SK-N-SH (cell line): ENCODE measurements around the gene MEPCE. TPM values are rescaled to one million over a fixed set of nuclear protein-coding genes. Genes with fewer than 3 reads are reported as not detected.
"Not testable (repeated sequence)": the region's sequence is repeated elsewhere in the genome, so short reads cannot be mapped to it uniquely, and the experiment has no call there.

ENCODE experiments used
- CTCF ChIA-PET: fragments of 300-600, 350-600 bp; formaldehyde crosslinking; extraction: SDS; loops from one replicate; lab custom pipeline; 2021; lab: Yijun Ruan, JAX
- POLR2A ChIA-PET: fragments of 350-600 bp; sonication (Branson Sonifier 250); formaldehyde crosslinking; extraction: SDS; loops from one replicate; lab custom pipeline; 2020; ENCODE audit warnings: antibody characterized with exemption, inconsistent platforms; lab: Yijun Ruan, JAX
- DNase-seq: peaks from one replicate; pipeline ENCODE4 v3.0.0; 2012
- H2AFZ ChIP-seq: fragments of 200-600 bp; sonication (generic); 2 replicates; pipeline ENCODE4 v1.8.1; 2016; ENCODE audit warnings: antibody characterized with exemption, mild to moderate bottlenecking, low read depth
- H3F3A ChIP-seq: fragments of 200-600 bp; sonication (generic); replicated peaks from 2 replicates; pipeline ENCODE3; 2016; ENCODE audit warnings: antibody characterized with exemption, mild to moderate bottlenecking; ENCODE audit not compliant: insufficient read depth
- H3K27ac ChIP-seq, 2 experiments: fragments of 200-500 bp in 1 of 2; fragments of 200-600 bp in 1 of 2; sonication (Bioruptor generic) in 1 of 2; sonication (generic), shearing (Covaris generic) in 1 of 2; 2 replicates each; pipeline versions ENCODE4 v1.5.1 to v1.6.1; 2014 to 2016; ENCODE audit warnings: low read depth in 2 of 2, inconsistent platforms in 1 of 2, low read length in 1 of 2, mild to moderate bottlenecking in 1 of 2, mixed read lengths in 1 of 2
- H3K27me3 ChIP-seq: fragments of 200-600 bp; sonication (generic), shearing (Covaris generic); 2 replicates; pipeline ENCODE4 v1.6.1; 2016; ENCODE audit warnings: mixed run types; ENCODE audit not compliant: insufficient read depth
- H3K36me3 ChIP-seq, 2 experiments: fragments of 200-500 bp in 1 of 2; fragments of 200-600 bp in 1 of 2; sonication (Bioruptor generic) in 1 of 2; sonication (generic) in 1 of 2; replicated peaks in 1 of 2; 2 replicates each; pipeline versions ENCODE3 to v1.5.1; 2014 to 2016; ENCODE audit warnings: low read length in 1 of 2, mild to moderate bottlenecking in 1 of 2; ENCODE audit not compliant: insufficient read depth in 2 of 2, control insufficient read depth in 1 of 2
- H3K4me1 ChIP-seq, 2 experiments: fragments of 200-500 bp in 1 of 2; fragments of 200-600 bp in 1 of 2; sonication (Bioruptor generic) in 1 of 2; sonication (generic), shearing (Covaris generic) in 1 of 2; 2 replicates each; pipeline versions ENCODE4 v1.5.1 to v1.6.1; 2014 to 2016; ENCODE audit warnings: low read depth in 1 of 2, low read length in 1 of 2, mixed run types in 1 of 2; ENCODE audit not compliant: insufficient read depth in 2 of 2, control insufficient read depth in 1 of 2
- H3K4me2 ChIP-seq: fragments of 200-600 bp; sonication (generic), shearing (Covaris generic); 2 replicates; pipeline ENCODE4 v1.6.1; 2017; ENCODE audit warnings: mixed run types
- H3K4me3 ChIP-seq, 2 experiments: fragments of 200-500 bp in 1 of 2; fragments of 200-600 bp in 1 of 2; sonication (Bioruptor generic) in 1 of 2; sonication (generic), shearing (Covaris generic) in 1 of 2; 2 replicates each; pipeline versions ENCODE4 v1.5.1 to v1.8.1; 2014 to 2016; ENCODE audit warnings: low read depth in 2 of 2, inconsistent platforms in 1 of 2, low read length in 1 of 2, mild to moderate bottlenecking in 1 of 2, mixed read lengths in 1 of 2, moderate library complexity in 1 of 2
- H3K79me2 ChIP-seq: fragments of 200-600 bp; sonication (generic); 2 replicates; pipeline ENCODE4 v1.8.1; 2017; ENCODE audit warnings: mild to moderate bottlenecking; ENCODE audit not compliant: insufficient read depth
- H3K9ac ChIP-seq: fragments of 200-600 bp; sonication (generic); 2 replicates; pipeline ENCODE4 v1.6.1; 2017; ENCODE audit warnings: mixed run types
- H3K9me2 ChIP-seq: fragments of 200-600 bp; sonication (generic); 2 replicates; pipeline ENCODE4 v1.6.1; 2017; ENCODE audit warnings: mixed run types
- H3K9me3 ChIP-seq: fragments of 200-600 bp; sonication (generic); 2 replicates; pipeline ENCODE4 v1.6.1; 2017; ENCODE audit warnings: mixed run types, mild to moderate bottlenecking, moderate library complexity
- H4K20me1 ChIP-seq: fragments of 200-600 bp; sonication (generic); 2 replicates; pipeline ENCODE4 v1.6.1; 2017; ENCODE audit warnings: mild to moderate bottlenecking, mixed run types; ENCODE audit not compliant: insufficient read depth
- EZH2phosphoT487 ChIP-seq: fragments of 200-600 bp; sonication (generic); IDR thresholded peaks from 2 replicates; pipeline ENCODE4 v1.6.1; 2017; ENCODE audit warnings: low read depth, mixed run types, mild to moderate bottlenecking, antibody characterized with exemption, moderate library complexity, borderline replicate concordance
- GABPA ChIP-seq: IDR thresholded peaks from 2 replicates; pipeline ENCODE4 v1.4.0; 2012; ENCODE audit warnings: low read depth, mild to moderate bottlenecking
- JUND ChIP-seq: IDR thresholded peaks from 2 replicates; pipeline ENCODE4 v1.4.0; 2012
- RAD21 ChIP-seq: IDR thresholded peaks from 2 replicates; pipeline ENCODE4 v1.6.1; 2012; ENCODE audit warnings: mild to moderate bottlenecking, low read length
- SIN3A ChIP-seq: IDR thresholded peaks from 2 replicates; pipeline ENCODE4 v1.6.1; 2012; ENCODE audit warnings: low read depth, mild to moderate bottlenecking, low read length, moderate library complexity, borderline replicate concordance
- TEAD4 ChIP-seq: IDR thresholded peaks from 2 replicates; pipeline ENCODE4 v1.4.0; 2012; ENCODE audit warnings: mild to moderate bottlenecking, borderline replicate concordance; ENCODE audit not compliant: insufficient read depth
- WGBS: methylation state at CpG from one replicate; pipeline ENCODE4 v1.1.6; 2017; ENCODE audit warnings: low lambda C conversion rate; 5-methylcytosine and 5-hydroxymethylcytosine counted together
- polyA plus RNA-seq, 3 experiments: library from polyadenylated mRNA; depleted of rRNA; stranded (reverse); fragments of >200 nt; gene quantifications; 2 replicates each; pipeline ENCODE4 v1.2.3, GENCODE V29; 2012
- TF ChIP-seq, protein P1 (sequence below): fragments of 150-350 bp; IDR thresholded peaks from 2 replicates; pipeline ENCODE4 v1.6.1; 2017; ENCODE audit warnings: antibody characterized with exemption, low read length, low read depth, borderline replicate concordance
- TF ChIP-seq, protein P2 (sequence below): IDR thresholded peaks from 2 replicates; pipeline ENCODE4 v1.4.0; 2012; ENCODE audit warnings: low read depth, borderline replicate concordance

MEPCE gene
- polyA plus RNA-seq, 1 of the 3 experiments (the other 2 are of a cell fraction): 20.2 TPM

DNA sequence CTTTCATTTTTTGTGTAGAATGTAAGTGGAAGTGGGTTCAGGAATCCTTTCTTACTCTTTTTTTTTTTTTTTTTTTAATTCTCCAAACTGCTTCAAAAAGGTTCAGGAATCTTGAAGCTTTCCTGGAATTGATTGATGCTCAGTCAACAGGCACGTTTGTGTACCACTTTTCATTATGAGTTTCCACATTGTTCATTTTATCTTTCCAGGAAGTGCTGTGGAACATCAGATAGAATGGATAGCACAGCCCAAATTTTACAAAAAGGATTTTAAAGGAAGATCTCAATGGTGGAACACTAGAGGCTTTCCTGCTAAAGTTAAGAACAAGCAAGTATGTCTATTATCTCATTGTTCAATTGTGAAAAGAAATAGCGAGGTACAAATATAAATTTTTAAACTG, 8.5 kb downstream of the MEPCE start:
- DNase-seq: no peak
- Histone ChIP-seq H3K4me2 (no peak overlapping the region), H3K9me2 (no peaks in the 10 kb centered on the region), H3K27ac (no peak overlapping the region), H2AFZ (no peak overlapping the region), H3K79me2 (peaks cover 27% of the 10 kb centered on the region), H3K9ac (no peak overlapping the region), H3K9me3 (no peaks in the 10 kb centered on the region), H3K27me3 (no peaks in the 10 kb centered on the region), H3K36me3 (peaks cover 20 to 22% of the 10 kb centered on the region in 2 experiments), H4K20me1 (no peaks in the 10 kb centered on the region), H3F3A (peaks cover 42% of the 10 kb centered on the region), H3K4me3 (no peak overlapping the region), H3K4me1 (peaks cover 6 to 21% of the 10 kb centered on the region in 2 experiments; a peak in 3 of 4 replicates)
- 67% methylated on average over 2 of the region's 2 CpGs for WGBS
- POLR2A ChIA-PET: interaction anchor here (1.6 kb wide), 1 partner anchor 10 kb away, joined by 7 read pairs; the partner anchor contains the start of gene ZCWPW1
- TF ChIP-seq TEAD4 (no peak), JUND (no peak), RAD21 (no peak), EZH2phosphoT487 (no peak), GABPA (no peak), SIN3A (no peak)
- TF ChIP-seq, protein P1, sequence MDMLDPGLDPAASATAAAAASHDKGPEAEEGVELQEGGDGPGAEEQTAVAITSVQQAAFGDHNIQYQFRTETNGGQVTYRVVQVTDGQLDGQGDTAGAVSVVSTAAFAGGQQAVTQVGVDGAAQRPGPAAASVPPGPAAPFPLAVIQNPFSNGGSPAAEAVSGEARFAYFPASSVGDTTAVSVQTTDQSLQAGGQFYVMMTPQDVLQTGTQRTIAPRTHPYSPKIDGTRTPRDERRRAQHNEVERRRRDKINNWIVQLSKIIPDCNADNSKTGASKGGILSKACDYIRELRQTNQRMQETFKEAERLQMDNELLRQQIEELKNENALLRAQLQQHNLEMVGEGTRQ: no peak
- TF ChIP-seq, protein P2, sequence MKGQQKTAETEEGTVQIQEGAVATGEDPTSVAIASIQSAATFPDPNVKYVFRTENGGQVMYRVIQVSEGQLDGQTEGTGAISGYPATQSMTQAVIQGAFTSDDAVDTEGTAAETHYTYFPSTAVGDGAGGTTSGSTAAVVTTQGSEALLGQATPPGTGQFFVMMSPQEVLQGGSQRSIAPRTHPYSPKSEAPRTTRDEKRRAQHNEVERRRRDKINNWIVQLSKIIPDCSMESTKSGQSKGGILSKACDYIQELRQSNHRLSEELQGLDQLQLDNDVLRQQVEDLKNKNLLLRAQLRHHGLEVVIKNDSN: no peak
- CTCF ChIA-PET: interaction anchor here (0.7 to 3.1 kb wide), 7 partner anchors 12 to 310 kb away, joined by 3 to 30 read pairs (median 4); no protein-coding TSS in a partner anchor

DNA sequence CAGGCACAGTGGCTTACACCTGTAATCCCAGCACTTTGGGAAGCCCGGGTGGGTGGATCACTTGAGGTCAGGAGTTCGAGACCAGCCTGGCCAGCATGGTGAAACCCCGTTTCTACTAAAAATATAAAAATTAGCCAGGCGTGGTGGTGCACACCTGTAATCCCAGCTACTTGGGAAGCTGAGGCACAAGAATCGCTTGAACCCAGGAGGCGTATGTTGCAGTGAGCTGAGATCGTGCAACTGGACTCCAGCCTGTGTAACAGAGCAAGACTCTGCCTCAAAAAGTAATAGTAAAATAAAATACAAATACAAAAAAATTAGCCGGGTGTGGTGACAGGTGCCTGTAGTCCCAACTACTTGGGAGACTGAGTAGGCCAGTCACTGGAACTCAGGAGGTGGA, 9.1 kb downstream of the MEPCE start:
- H3K27ac ChIP-seq, H3K27me3 ChIP-seq, POLR2A ChIA-PET, H3K4me3 ChIP-seq, H3K4me2 ChIP-seq, H3K9me3 ChIP-seq, DNase-seq, H2AFZ ChIP-seq, H3K9ac ChIP-seq, H3K9me2 ChIP-seq, H4K20me1 ChIP-seq: not testable (repeated sequence)
- WGBS: 91% methylated on average over 8 of the region's 8 CpGs
- Histone ChIP-seq H3K4me1 (peaks cover 6 to 16% of the 10 kb centered on the region in 2 experiments; a peak in 3 of 4 replicates), H3K36me3 (peaks cover 14 to 16% of the 10 kb centered on the region in 2 experiments), H3K79me2 (peaks cover 22% of the 10 kb centered on the region), H3F3A (peaks cover 37% of the 10 kb centered on the region)
- CTCF ChIA-PET: interaction anchor here (0.7 to 3.0 kb wide), 4 partner anchors 12 to 310 kb away, joined by 3 to 21 read pairs (median 8); no protein-coding TSS in a partner anchor

DNA sequence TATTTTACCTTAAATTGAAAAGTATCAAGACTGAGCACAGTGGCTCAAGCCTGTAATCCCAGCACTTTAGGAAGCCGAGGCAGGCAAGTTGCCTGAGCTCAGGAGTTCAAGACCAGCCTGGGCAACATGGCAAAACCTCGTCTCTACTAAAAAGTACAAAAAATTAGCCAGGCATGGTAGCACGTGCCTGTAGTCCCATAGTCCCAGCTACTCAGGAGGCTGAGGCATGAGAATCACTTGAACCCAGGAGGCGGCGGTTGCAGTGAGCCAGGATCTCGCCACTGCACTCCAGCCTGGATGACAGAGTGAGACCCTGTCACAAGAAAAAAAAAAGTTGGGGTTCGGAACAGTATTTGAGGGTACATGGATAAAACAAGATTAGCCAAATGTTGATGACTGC, 9.6 kb downstream of the MEPCE start:
- H3K36me3 ChIP-seq: peaks cover 9 to 11% of the 10 kb centered on the region in 2 experiments
- peaks cover 36% of the 10 kb centered on the region for H3F3A ChIP-seq
- H3K4me1 ChIP-seq: peaks cover 6 to 12% of the 10 kb centered on the region in 2 experiments
- H3K27ac ChIP-seq: peak overlapping the region in 1 of 2 experiments; percentile 58; a peak in 2 of 4 replicates
- H3K27me3 ChIP-seq, DNase-seq, H3K4me3 ChIP-seq, H4K20me1 ChIP-seq, POLR2A ChIA-PET, H3K9me3 ChIP-seq, H3K4me2 ChIP-seq, H3K9me2 ChIP-seq, H3K9ac ChIP-seq: not testable (repeated sequence)
- peaks cover 16% of the 10 kb centered on the region for H3K79me2 ChIP-seq
- H2AFZ ChIP-seq: peak overlapping the region; percentile 73
- CTCF ChIA-PET: interaction anchor here (1.0 to 3.0 kb wide), 3 partner anchors 11 to 311 kb away, joined by 4 to 21 read pairs (median 4); no protein-coding TSS in a partner anchor
- 89% methylated on average over 7 of the region's 7 CpGs for WGBS
